HUES6 (cell line): Measurements from ENCODE around the gene NR3C1.

Source experiments
- H3K27ac ChIP-seq: 2 replicates; pipeline ENCODE4 v1.7.0; 2013; ENCODE audit warnings: low read depth, mild to moderate bottlenecking, low read length, inconsistent platforms
- H3K27me3 ChIP-seq: 2 replicates; pipeline ENCODE4 v1.6.1; 2013; ENCODE audit warnings: low read length; ENCODE audit not compliant: control insufficient read depth, insufficient read depth
- H3K36me3 ChIP-seq: 2 replicates; pipeline ENCODE4 v1.6.1; 2013; ENCODE audit warnings: low read length; ENCODE audit not compliant: control insufficient read depth, insufficient read depth
- H3K4me1 ChIP-seq: 2 replicates; pipeline ENCODE4 v1.6.1; 2013; ENCODE audit warnings: low read length; ENCODE audit not compliant: control insufficient read depth, insufficient read depth
- H3K4me3 ChIP-seq: 2 replicates; pipeline ENCODE4 v1.5.1; 2013; ENCODE audit warnings: low read depth, low read length
- H3K9ac ChIP-seq: one replicate; pipeline ENCODE4 v1.6.1; 2013; ENCODE audit warnings: mild to moderate bottlenecking, low read length
- H3K9me3 ChIP-seq: 2 replicates; pipeline ENCODE4 v1.6.1; 2013; ENCODE audit warnings: low read depth, low read length; ENCODE audit not compliant: control insufficient read depth, insufficient read depth

Gene NR3C1

DNA sequence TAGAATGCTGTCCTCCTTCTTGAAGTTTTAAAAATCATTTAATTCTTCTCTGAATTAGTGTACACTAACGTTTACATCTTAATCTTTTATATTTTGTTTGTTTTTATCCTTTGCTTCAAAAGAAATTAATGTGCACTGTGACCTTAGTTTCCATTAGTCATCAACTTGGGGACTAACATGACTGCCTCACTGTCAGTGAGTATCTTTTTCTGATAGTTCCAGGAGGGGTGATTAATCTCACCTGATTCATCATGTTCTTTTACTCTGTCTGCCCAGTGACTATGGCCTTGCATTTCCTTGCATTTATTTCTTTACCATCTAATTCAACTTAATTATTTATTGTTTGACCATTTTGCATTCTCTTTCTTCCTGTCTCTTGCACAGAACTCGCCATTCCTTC, 33.4 kb upstream of the NR3C1 start:
- no peak overlapping the region for H3K9ac ChIP-seq
- H3K27ac ChIP-seq = no peak overlapping the region
- H3K4me3 ChIP-seq = no peak overlapping the region
- no peaks in the 10 kb centered on the region for H3K27me3 ChIP-seq
- H3K36me3 ChIP-seq = no peaks in the 10 kb centered on the region
- peaks cover 7% of the 10 kb centered on the region for H3K4me1 ChIP-seq
- H3K9me3 ChIP-seq = no peaks in the 10 kb centered on the region

DNA sequence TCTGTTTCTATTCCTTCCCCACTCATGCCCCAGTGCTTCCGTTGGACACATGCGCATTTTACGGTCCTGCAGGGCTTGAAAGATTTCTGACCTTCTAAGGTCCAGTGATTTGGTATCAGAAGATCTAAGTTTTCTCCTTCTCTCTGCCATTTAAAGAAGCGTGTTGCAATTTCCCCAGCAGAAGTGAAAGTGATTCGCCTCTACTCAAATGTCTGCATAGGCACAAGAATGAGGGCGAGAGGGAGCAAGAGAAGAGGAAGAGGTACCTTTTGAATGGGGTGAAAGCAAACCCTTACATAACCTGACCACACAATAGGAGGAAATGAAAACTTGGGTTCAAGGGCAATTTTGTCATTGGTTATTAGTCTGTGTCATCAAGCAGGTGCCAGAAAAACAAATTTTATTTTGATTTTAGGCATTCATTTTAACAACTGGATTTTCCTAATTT, 31.7 kb upstream of the NR3C1 start:
- Histone ChIP-seq H3K9me3 (no peaks in the 10 kb centered on the region), H3K36me3 (no peaks in the 10 kb centered on the region), H3K4me1 (peaks cover 7% of the 10 kb centered on the region), H3K27ac (no peak overlapping the region), H3K27me3 (no peaks in the 10 kb centered on the region), H3K4me3 (no peak overlapping the region), H3K9ac (no peak overlapping the region)

DNA sequence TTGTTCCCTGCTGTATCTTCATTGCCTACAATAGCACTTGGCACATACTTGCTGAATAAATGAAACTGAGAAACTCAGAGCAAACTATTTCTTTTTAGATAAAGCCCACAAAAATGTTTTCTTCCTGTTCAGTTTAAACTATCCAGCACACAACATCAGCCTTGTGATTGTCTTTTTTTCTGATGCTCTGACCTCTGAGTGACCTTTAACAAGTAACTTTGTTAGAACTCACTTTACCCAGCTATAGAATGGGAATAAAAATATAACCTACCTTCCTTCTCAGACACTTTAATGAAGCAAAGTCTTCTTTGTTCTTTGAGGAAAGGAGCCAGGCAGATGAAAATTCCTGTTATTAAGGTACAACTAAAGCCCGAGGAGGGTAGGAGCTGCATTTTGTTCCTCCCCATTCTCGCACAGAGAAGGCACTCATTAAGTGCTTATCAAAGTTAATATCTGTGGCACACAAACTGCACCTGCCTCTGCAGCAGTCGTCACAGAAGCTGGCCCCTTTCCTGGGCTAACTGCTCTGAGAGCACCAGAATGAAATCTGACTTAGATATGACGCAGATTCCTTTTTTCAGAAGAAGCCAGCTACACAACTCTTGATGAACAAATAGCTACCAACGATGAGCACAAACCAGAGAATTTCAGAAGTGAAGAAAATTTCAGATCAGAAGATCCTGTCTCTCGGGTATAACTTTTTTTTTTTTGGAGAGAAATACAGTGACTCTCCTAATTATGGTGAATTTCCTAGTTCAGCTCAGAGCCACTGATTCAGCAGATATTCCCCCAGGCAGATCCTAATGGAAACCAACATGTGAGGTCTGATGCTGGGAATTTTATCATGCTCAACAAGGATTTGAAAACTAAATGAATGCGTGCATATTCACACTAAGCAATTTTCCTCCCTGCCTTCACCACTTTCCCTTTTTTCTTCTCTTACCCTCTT, 31.0 kb upstream of the NR3C1 start:
- peaks cover 7% of the 10 kb centered on the region for H3K4me1 ChIP-seq
- no peaks in the 10 kb centered on the region for H3K9me3 ChIP-seq
- H3K4me3 ChIP-seq = no peak overlapping the region
- H3K27ac ChIP-seq = no peak overlapping the region
- no peaks in the 10 kb centered on the region for H3K27me3 ChIP-seq
- no peaks in the 10 kb centered on the region for H3K36me3 ChIP-seq
- H3K9ac ChIP-seq = no peak overlapping the region

DNA sequence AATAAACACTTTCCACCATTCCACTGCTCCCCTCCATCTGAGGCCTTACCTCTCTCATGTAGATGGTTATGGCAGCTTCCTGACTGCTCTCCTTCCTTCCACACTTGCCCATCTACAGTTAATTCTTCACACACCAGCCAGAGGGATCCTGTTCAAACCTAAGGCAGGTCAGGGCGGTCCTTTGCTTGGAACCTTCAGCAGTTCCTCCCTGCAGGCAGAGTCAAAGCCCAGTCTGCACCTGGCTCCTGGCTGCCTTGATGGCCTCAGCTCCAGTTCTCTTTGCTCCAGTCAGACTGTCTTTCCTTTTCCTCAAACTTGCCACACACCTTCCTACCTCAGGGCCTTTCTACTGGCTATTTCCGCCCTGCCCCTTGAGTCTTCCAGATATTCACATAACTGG, 30.2 kb upstream of the NR3C1 start:
- no peaks in the 10 kb centered on the region for H3K36me3 ChIP-seq
- H3K4me3 ChIP-seq = no peak overlapping the region
- H3K9me3 ChIP-seq = no peaks in the 10 kb centered on the region
- H3K27me3 ChIP-seq = no peaks in the 10 kb centered on the region
- H3K27ac ChIP-seq = no peak overlapping the region
- peaks cover 7% of the 10 kb centered on the region for H3K4me1 ChIP-seq
- no peak overlapping the region for H3K9ac ChIP-seq

DNA sequence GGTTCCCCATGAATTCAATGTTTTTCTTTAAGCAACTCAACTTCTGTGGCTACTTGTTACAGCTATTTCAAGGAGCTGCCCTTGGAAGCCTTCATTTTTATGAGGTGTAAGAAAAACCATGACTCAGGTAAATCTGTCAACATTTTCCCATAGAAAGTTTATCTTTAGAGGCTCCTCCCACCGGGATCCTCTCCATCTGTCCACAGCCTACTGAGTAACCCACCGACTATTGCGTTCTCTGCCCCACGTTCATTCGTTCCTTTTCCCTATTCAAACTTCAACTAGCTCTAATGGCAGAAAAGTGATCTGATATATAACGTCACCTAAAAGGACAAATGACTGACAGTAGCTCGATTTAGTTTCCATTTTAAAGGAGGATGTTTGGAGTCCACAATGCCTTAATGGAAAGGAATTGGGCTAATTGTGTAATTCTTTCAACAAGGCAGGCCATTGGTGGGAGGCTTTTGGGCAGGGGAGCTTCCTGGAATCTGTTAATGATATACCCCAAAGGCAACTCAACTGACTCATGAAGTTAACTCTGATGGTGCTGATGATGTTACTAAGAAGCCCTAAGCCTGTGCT, 29.3 kb upstream of the NR3C1 start:
- Histone ChIP-seq H3K27me3 (no peaks in the 10 kb centered on the region), H3K36me3 (no peaks in the 10 kb centered on the region), H3K4me3 (no peak overlapping the region), H3K9me3 (no peaks in the 10 kb centered on the region), H3K9ac (no peak overlapping the region), H3K27ac (no peak overlapping the region), H3K4me1 (peaks cover 7% of the 10 kb centered on the region)

DNA sequence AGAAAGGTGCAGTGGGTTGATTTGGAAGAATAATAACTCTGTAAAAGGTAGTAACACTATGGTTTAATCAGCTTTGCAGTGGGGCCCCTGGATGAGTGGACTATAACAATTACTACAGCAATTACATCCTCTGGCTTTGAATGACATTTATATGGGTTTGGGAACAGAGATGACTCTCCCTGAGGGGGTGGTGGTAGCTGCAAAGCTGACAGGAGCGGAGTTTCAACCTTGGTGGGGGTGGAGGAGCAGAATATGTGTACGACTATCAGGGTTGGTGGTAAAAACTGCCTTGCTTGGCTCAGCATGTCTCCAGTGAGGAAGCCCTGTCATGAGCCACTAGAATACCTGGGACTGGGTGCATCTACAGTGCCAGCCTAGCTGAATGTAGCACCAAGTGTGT, 28.3 kb upstream of the NR3C1 start:
- no peak overlapping the region for H3K27ac ChIP-seq
- no peak overlapping the region for H3K4me3 ChIP-seq
- no peaks in the 10 kb centered on the region for H3K9me3 ChIP-seq
- no peaks in the 10 kb centered on the region for H3K36me3 ChIP-seq
- no peaks in the 10 kb centered on the region for H3K27me3 ChIP-seq
- H3K9ac ChIP-seq = no peak overlapping the region
- peaks cover 7% of the 10 kb centered on the region for H3K4me1 ChIP-seq

DNA sequence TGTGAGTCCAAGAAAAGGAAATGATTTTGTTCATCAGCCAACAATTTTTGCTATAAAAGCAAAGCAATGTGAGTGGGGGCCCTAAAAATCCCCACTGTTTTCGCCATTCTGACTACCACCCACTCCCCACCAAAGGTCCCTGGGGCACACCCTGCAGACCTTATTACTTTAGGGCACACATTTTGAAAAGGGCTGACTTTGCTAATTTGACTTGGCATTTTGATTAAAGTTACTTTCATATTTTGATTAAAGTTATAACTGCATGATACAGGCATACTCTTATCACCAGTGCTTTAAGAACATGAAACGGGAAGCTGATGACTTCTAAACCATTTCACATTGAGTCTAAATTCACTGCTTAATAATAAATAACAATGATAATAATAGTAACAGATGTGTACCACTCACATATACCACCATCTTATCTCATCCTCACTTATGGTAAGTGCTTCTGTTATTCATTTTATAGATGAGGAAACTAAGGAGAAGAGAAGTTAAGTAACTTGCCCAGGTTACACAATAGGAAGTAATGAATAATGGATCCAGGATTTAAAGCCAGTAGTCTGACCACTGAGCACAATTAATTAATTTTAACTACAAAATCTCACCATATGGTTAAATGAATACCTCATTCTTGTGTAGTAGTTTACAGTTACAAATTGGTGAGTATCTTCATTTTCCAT, 25.4 kb upstream of the NR3C1 start:
- Histone ChIP-seq H3K27me3 (no peaks in the 10 kb centered on the region), H3K4me3 (no peak overlapping the region), H3K4me1 (no peaks in the 10 kb centered on the region), H3K27ac (no peak overlapping the region), H3K36me3 (no peaks in the 10 kb centered on the region), H3K9ac (no peak overlapping the region), H3K9me3 (no peaks in the 10 kb centered on the region)

DNA sequence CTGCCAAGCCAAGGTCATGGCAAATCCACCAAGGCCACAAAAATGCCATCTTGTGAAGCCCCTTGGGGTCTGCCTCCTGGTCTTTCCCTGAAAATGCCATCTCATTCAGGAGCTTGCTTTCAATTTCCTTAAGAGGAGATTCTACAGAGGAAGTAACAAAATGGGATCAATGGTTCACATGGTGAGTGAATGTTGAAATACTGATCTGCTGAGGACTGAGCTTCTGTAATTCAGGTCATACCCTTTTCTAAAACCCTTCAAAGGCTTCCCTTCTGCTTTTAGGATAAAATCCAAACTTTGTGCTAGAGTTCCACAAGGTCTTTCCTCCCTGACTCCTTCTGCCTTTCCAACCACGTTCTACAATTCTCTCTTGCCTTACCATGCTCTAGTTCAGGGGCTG, 24.7 kb upstream of the NR3C1 start:
- Histone ChIP-seq H3K9me3 (no peaks in the 10 kb centered on the region), H3K27ac (no peak overlapping the region), H3K9ac (no peak overlapping the region), H3K36me3 (no peaks in the 10 kb centered on the region), H3K27me3 (no peaks in the 10 kb centered on the region), H3K4me1 (no peaks in the 10 kb centered on the region), H3K4me3 (no peak overlapping the region)

DNA sequence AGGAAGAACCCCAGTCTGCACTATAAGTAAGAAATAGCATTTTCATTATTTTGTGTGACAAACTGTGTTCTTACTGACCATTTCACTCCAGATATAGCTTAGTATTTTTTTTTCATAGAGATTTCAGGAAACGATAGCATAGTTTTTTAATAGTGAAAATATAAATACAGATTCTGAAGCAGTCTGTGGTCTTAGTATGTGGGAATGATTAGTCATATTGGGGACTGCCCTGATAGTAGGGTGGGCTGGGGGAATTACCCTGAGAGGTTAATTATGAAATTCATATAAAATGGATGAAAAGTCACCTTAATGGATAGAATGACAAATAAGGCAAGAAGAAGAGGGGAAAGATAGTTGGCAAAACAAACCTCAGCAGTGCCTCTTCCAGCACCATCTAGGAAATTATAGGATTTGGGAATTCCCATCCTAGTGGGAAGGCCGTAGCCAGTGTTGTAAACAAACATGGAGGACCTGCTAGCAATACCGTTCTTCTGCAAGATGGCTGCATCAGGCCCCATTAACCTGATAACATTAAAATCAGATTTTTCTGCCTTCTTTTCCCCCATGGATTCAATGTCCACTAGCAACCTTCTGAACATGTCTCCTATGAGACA, 23.7 kb upstream of the NR3C1 start:
- Histone ChIP-seq H3K9ac (no peak overlapping the region), H3K36me3 (no peaks in the 10 kb centered on the region), H3K27me3 (no peaks in the 10 kb centered on the region), H3K9me3 (no peaks in the 10 kb centered on the region), H3K4me3 (no peak overlapping the region), H3K27ac (no peak overlapping the region), H3K4me1 (no peaks in the 10 kb centered on the region)

DNA sequence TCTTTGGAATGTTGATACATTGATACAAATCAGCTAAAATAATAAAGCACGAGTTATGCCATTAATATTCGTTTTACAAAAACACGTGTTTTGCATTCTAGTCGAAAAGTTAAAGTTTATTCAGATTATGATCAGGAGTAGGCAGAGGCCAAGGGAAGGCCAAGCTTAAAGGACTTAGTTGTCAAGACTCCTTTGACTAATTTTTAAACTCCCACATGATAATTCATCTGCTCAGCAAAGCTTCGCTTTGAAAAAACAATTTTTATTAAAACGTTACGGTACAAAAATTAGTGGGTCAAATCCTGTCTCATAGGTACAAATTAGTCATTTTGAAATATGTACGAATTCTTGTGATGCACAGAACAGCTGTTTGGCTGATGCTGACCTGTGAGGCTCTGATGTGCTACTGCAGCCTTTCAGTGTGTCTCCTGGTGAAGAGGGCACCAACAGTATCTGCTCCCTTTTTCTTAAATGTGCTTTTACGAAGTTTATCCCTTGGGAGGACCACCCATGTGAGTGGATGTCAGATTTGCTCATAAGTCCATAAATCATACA, 23.0 kb upstream of the NR3C1 start:
- Histone ChIP-seq H3K36me3 (no peaks in the 10 kb centered on the region), H3K9ac (no peak overlapping the region), H3K27me3 (no peaks in the 10 kb centered on the region), H3K9me3 (no peaks in the 10 kb centered on the region), H3K27ac (no peak overlapping the region), H3K4me1 (no peaks in the 10 kb centered on the region), H3K4me3 (no peak overlapping the region)
